K562 (cell line): ENCODE measurements around the gene SPOUT1. TPM values are rescaled to one million over a fixed set of nuclear protein-coding genes. Genes with fewer than 3 reads are reported as not detected.

Source experiments
- CBX5 ChIP-seq: IDR thresholded peaks from 2 replicates; pipeline ENCODE4 v1.6.1; 2014; ENCODE audit warnings: low read depth, borderline replicate concordance
- CEBPZ ChIP-seq: fragments of 150-350 bp; IDR thresholded peaks from 2 replicates; pipeline ENCODE4 v1.6.1; 2014; ENCODE audit warnings: low read depth, mild to moderate bottlenecking, low read length, borderline replicate concordance
- CTBP1 ChIP-seq: fragments of 450-650 bp; IDR thresholded peaks from 2 replicates; pipeline ENCODE4 v1.6.1; 2016; ENCODE audit warnings: borderline replicate concordance
- DIDO1 ChIP-seq: fragments of 450-650 bp; IDR thresholded peaks from 2 replicates; pipeline ENCODE4 v1.6.1; 2016; ENCODE audit warnings: low read depth, missing biosample characterization, missing genetic modification characterization
- FIP1L1 ChIP-seq: fragments of 200-400 bp; formaldehyde crosslinking; IDR thresholded peaks from 2 replicates; pipeline ENCODE4 v1.6.1; 2018; ENCODE audit warnings: mild to moderate bottlenecking, low read depth, low read length; ENCODE audit not compliant: poor library complexity, severe bottlenecking
- HCFC1 ChIP-seq: IDR thresholded peaks from 2 replicates; pipeline ENCODE4 v1.6.1; 2012; ENCODE audit warnings: low read depth, low read length, improper control_type of control experiment
- HDAC6 ChIP-seq: IDR thresholded peaks from 2 replicates; pipeline ENCODE4 v1.6.1; 2012; ENCODE audit warnings: low read depth, mild to moderate bottlenecking, control low read depth, inconsistent platforms, low read length, moderate library complexity
- HINFP ChIP-seq: fragments of 450-650 bp; conservative IDR thresholded peaks from 2 replicates; pipeline ENCODE4 v1.6.1; 2016; ENCODE audit warnings: missing genetic modification characterization, low read depth, mild to moderate bottlenecking, control low read depth, missing compliant biosample characterization
- JUND ChIP-seq, 2 experiments: IDR thresholded peaks; 2 replicates in 1 of 2; 3 replicates in 1 of 2; pipeline ENCODE4 v1.6.1; 2011; ENCODE audit warnings: borderline replicate concordance in 2 of 2, low read depth in 2 of 2, low read length in 2 of 2, improper control_type of control experiment in 1 of 2, missing biosample characterization in 1 of 2, missing genetic modification characterization in 1 of 2, missing genetic modification reagents in 1 of 2
- MCM3 ChIP-seq: fragments of 450-650 bp; IDR thresholded peaks from 2 replicates; pipeline ENCODE4 v1.6.1; 2016
- MCM5 ChIP-seq: fragments of 450-650 bp; IDR thresholded peaks from 2 replicates; pipeline ENCODE4 v1.6.1; 2016; ENCODE audit warnings: low read depth
- MTA2 ChIP-seq: fragments of 450-650 bp; IDR thresholded peaks from 2 replicates; pipeline ENCODE4 v1.6.1; 2016; ENCODE audit warnings: low read depth
- NONO ChIP-seq, 2 experiments: fragments of 200-400 bp in 1 of 2; fragments of 450-650 bp in 1 of 2; formaldehyde crosslinking in 1 of 2; IDR thresholded peaks; 2 replicates each; pipeline ENCODE4 v1.6.1; 2017; ENCODE audit warnings: low read depth in 2 of 2, mild to moderate bottlenecking in 2 of 2, moderate library complexity in 2 of 2, low read length in 1 of 2
- RHOXF2B ChIP-seq: fragments of 250-450 bp; sonication (Bioruptor Pico); conservative IDR thresholded peaks from 2 replicates; pipeline ENCODE4 v1.5.1; 2021
- SNAPC5 ChIP-seq: fragments of 250-450 bp; sonication (Bioruptor Pico); IDR thresholded peaks from 2 replicates; pipeline ENCODE4 v1.8.0; 2021; ENCODE audit warnings: moderate library complexity, mild to moderate bottlenecking, inconsistent platforms
- SNIP1 ChIP-seq: fragments of 450-650 bp; IDR thresholded peaks from 2 replicates; pipeline ENCODE4 v1.7.1; 2017; ENCODE audit warnings: low read depth, mild to moderate bottlenecking
- TFAM ChIP-seq: fragments of 250-450 bp; sonication (Bioruptor Pico); conservative IDR thresholded peaks from 2 replicates; pipeline ENCODE4 v1.5.0; 2021; ENCODE audit warnings: mild to moderate bottlenecking, moderate library complexity
- ZBTB12 ChIP-seq: fragments of 250-450 bp; sonication (Bioruptor Pico); IDR thresholded peaks from 2 replicates; pipeline ENCODE4 v1.4.0; 2020
- ZC3H4 ChIP-seq: sonication (generic); formaldehyde crosslinking; IDR thresholded peaks from 2 replicates; pipeline ENCODE4 v1.9.0; 2021; ENCODE audit warnings: missing genetic modification reagents, borderline replicate concordance
- ZNF717 ChIP-seq: fragments of 250-450 bp; sonication (Bioruptor Pico); IDR thresholded peaks from 2 replicates; pipeline ENCODE4 v1.5.0; 2021
- polyA plus RNA-seq, 8 experiments: library from polyadenylated mRNA; depleted of rRNA in 4 of 8; stranded (reverse) in 5 of 8; unstranded in 3 of 8; fragments of >200 nt; fragmentation: Nextera tagmentation in 2 of 8; fragmentation: Illumina TruSeq in 1 of 8; extraction: Ambion mirVana in 2 of 8; extraction: Trizol in 1 of 8; gene quantifications; 2 replicates each; pipeline versions ENCODE4 v1.2.1 to v1.2.3, GENCODE V29; 2011 to 2014; ENCODE audit warnings: inconsistent platforms in 1 of 8, missing spikeins in 1 of 8
- total RNA-seq, 7 experiments: library from RNA; depleted of rRNA in 6 of 7; stranded (reverse); fragments of >200 nt in 6 of 7; fragmentation: Illumina TruSeq in 2 of 7; extraction: Trizol in 2 of 7; gene quantifications; 2 replicates each; pipeline versions ENCODE4 v1.2.1 to v1.2.3, GENCODE V29; 2011 to 2021; ENCODE audit warnings: low replicate concordance in 1 of 7

Gene SPOUT1
- total and polyA plus RNA-seq, 9 of the 15 experiments (the other 6 are each of a cell fraction or from before 2014, with no cell fraction given), result 10.6 to 121 (median 37.4) TPM

GRCh38 chr9:128818099-128818838 lies 11.3 kb downstream of the SPOUT1 start, which contains the start of gene ENDOG (continued):
- TF ChIP-seq HINFP (tag), result no peak
- no peak for TF ChIP-seq CBX5
- no peak for TF ChIP-seq ZC3H4 (CRISPR knock-in tag)
- no peak for TF ChIP-seq MCM3
- no peak for TF ChIP-seq CEBPZ
- TF ChIP-seq FIP1L1, result peak; percentile 22
- TF ChIP-seq RHOXF2B (CRISPR knock-in tag), result no peak
- 0 out of 2 replicates have a peak, but pooled peaks have one; percentile 43 for TF ChIP-seq ZBTB12 (CRISPR knock-in tag)
- peak; percentile 88 for TF ChIP-seq CTBP1
- no peak for TF ChIP-seq DIDO1 (tag)
- peak; percentile 51 for TF ChIP-seq HCFC1
- TF ChIP-seq NONO (IDR thresholded peaks at IDR 0.05; ENCODE audit: low read depth in 2 of 2, low read length in 1 of 2), result no peak; a peak in 2 of 4 replicates
- no peak for TF ChIP-seq SNAPC5
- no peak for TF ChIP-seq TFAM (CRISPR knock-in tag)
- TF ChIP-seq JUND (IDR thresholded peaks at IDR 0.05; ENCODE audit: borderline replicate concordance, low read depth, low read length), result peak; percentile 58
- TF ChIP-seq JUND (tag; IDR thresholded peaks at IDR 0.05; ENCODE audit: borderline replicate concordance, low read depth, low read length), result peak; percentile 36; the same call in 1 of the 3 replicates
- peak; percentile 83 for TF ChIP-seq SNIP1
- TF ChIP-seq ZNF717 (CRISPR knock-in tag), result no peak
- no peak for TF ChIP-seq MCM5
- no peak for TF ChIP-seq MTA2
- no peak for TF ChIP-seq HDAC6
